Measurements from ENCODE around the gene TM9SF1.

TM9SF1 gene, protein sequence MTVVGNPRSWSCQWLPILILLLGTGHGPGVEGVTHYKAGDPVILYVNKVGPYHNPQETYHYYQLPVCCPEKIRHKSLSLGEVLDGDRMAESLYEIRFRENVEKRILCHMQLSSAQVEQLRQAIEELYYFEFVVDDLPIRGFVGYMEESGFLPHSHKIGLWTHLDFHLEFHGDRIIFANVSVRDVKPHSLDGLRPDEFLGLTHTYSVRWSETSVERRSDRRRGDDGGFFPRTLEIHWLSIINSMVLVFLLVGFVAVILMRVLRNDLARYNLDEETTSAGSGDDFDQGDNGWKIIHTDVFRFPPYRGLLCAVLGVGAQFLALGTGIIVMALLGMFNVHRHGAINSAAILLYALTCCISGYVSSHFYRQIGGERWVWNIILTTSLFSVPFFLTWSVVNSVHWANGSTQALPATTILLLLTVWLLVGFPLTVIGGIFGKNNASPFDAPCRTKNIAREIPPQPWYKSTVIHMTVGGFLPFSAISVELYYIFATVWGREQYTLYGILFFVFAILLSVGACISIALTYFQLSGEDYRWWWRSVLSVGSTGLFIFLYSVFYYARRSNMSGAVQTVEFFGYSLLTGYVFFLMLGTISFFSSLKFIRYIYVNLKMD

DNA sequence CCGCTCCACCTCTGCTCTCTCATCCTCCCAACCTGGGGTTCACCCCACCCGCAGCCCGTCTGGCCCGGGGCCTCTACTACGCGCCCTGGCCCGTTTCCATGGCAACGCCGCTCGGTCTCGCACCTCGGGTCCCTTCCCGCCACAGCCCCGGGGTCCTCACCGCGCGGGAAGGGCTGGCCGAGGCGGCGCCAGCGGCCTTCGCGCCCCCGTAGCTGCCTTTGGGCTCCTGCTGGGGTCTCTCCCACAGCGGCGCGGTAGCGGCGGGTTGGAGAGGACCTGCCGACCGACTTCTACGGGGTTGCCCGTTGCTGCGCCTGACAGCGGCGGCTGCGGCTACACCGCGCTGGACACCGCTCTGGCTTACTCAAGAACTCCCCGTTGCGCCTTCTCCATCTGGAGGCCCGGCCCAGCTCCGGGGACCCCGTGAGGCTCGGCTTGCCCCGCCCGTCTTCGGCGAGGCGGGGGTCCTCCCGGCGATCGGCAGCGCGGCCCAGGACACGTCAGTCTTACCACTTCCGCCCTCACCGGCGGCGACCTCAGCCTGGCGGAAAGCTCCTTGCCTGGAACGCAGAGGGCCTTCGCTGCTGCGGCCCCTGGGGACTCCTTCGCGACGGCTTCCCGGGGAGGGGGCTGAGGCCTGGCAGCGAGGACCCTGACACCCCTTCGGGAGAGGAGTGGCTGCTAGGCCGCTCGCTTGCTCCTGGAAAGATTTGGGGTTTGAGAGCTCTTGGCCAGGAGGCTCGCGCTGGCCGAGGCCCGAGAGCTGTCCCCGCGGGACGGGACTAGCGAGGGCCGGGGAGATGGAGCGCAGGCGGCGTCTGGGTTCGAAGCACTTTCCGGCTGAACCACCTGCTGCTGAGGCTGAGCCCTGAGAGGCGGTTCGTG lies at the start of gene TM9SF1:
Gene TM9SF1 (minus strand): TSS at position 256 of the 885 bp plus-strand sequence. CDS start 422 bp downstream, outside the sequence.
- peaks cover 26% of the 10 kb centered on the region for H3K79me2 ChIP-seq

DNA sequence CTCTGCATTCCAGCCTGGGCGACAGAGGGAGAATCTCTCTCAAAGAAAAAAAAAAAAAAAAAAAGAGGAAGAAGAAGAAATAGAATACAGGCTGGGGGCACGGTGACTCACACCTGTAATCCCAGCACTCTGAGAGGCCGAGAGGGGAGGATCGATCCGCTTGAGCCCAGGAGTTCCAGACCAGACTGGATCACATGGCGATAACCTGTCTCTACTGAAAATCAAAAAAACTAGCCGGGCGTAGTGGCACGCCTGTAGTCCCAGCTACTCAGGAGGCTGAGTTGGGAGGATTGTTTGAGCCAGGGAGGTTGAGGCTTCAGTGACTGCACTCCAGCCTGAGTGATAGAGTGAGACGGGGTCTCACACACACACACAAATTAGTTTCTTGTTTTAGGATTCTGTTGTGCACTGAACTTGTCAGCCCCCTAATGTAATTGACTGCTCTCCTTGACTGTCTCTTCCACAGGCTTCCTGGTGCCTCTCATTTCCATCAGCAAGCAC lies 48.1 kb upstream of the TM9SF1 start:
- peaks cover 24% of the 10 kb centered on the region for H3K36me3 ChIP-seq (ENCODE audit: control insufficient read depth, insufficient read depth, low read length)
- peaks cover 28% of the 10 kb centered on the region for H3K79me2 ChIP-seq
- no peak overlapping the region for H3K9ac ChIP-seq
- TF ChIP-seq, protein P1, sequence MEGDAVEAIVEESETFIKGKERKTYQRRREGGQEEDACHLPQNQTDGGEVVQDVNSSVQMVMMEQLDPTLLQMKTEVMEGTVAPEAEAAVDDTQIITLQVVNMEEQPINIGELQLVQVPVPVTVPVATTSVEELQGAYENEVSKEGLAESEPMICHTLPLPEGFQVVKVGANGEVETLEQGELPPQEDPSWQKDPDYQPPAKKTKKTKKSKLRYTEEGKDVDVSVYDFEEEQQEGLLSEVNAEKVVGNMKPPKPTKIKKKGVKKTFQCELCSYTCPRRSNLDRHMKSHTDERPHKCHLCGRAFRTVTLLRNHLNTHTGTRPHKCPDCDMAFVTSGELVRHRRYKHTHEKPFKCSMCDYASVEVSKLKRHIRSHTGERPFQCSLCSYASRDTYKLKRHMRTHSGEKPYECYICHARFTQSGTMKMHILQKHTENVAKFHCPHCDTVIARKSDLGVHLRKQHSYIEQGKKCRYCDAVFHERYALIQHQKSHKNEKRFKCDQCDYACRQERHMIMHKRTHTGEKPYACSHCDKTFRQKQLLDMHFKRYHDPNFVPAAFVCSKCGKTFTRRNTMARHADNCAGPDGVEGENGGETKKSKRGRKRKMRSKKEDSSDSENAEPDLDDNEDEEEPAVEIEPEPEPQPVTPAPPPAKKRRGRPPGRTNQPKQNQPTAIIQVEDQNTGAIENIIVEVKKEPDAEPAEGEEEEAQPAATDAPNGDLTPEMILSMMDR (IDR thresholded peaks at IDR 0.05), result no peak
- H2AFZ ChIP-seq, result peak overlapping the region; percentile 82
- H3K4me1 ChIP-seq, result peaks cover 8% of the 10 kb centered on the region
- H3K4me3 ChIP-seq (ENCODE audit: low read depth, low read length), result peak overlapping the region; percentile 100
- H3K9me3 ChIP-seq (ENCODE audit: control insufficient read depth, low read length), result no peaks in the 10 kb centered on the region
- H3K27me3 ChIP-seq (ENCODE audit: control insufficient read depth, insufficient read depth, low read length), result no peaks in the 10 kb centered on the region
- peak overlapping the region; percentile 98 for H3K27ac ChIP-seq
- H3K4me2 ChIP-seq (ENCODE audit: low read length), result peak overlapping the region; percentile 70

More for the DNA sequence above, at the start of gene TM9SF1:
- H2AFZ ChIP-seq, result peak within 1 kb of the TSS; percentile 97
- TF ChIP-seq, protein P1 (IDR thresholded peaks at IDR 0.05), result peak; percentile 2
- H3K9me3 ChIP-seq (ENCODE audit: control insufficient read depth, low read length), result no peaks in the 10 kb centered on the region
- peak within 1 kb of the TSS; percentile 100 for H3K4me3 ChIP-seq (ENCODE audit: low read depth, low read length)
- peak within 1 kb of the TSS; percentile 99 for H3K27ac ChIP-seq
- H3K36me3 ChIP-seq (ENCODE audit: control insufficient read depth, insufficient read depth, low read length), result no peaks in the 10 kb centered on the region
- H3K9ac ChIP-seq, result peak within 1 kb of the TSS; percentile 99
- no peaks in the 10 kb centered on the region for H3K27me3 ChIP-seq (ENCODE audit: control insufficient read depth, insufficient read depth, low read length)
- peak within 1 kb of the TSS; percentile 95 for H3K4me2 ChIP-seq (ENCODE audit: low read length)
- H3K4me1 ChIP-seq, result peaks cover 9% of the 10 kb centered on the region

DNA sequence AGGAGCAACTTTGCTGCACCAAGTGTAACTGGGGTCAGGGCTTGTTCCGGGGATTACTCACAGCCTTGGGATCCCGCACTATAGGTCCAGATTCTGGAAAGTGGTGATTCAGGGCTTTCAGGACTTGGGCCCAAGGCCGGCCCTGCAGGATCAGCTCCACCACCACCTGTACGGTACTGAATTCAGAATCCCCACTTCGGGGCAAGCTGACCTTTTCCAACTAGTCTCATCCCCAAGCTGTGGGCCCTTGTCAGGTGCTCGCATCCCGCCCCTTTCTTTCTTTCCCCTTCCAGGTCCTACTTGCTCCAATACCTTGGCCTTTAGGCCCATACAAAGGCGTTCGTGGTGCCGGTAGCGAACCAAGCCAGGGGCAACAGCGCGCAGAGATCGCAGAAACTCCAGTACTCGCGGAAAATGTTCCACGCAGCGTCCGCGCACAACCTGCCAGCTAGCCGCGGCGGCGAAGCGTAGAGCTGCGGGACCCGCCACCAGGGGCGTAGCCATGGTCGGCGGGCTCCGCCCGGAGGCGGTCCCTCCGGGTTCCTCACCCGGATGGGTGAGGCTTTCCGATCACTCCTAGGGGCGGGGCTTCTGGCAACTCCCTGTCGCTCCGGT lies 46.7 kb upstream of the TM9SF1 start:
- Histone ChIP-seq H3K27me3 (ENCODE audit: control insufficient read depth, insufficient read depth, low read length) (no peaks in the 10 kb centered on the region), H3K36me3 (ENCODE audit: control insufficient read depth, insufficient read depth, low read length) (peaks cover 24% of the 10 kb centered on the region), H3K27ac (peak overlapping the region; percentile 98), H2AFZ (peak overlapping the region; percentile 82), H3K4me1 (peaks cover 22% of the 10 kb centered on the region), H3K9me3 (ENCODE audit: control insufficient read depth, low read length) (no peaks in the 10 kb centered on the region), H3K79me2 (peaks cover 28% of the 10 kb centered on the region), H3K4me3 (ENCODE audit: low read depth, low read length) (peak overlapping the region; percentile 100), H3K9ac (peak overlapping the region; percentile 73), H3K4me2 (ENCODE audit: low read length) (peak overlapping the region; percentile 98)
- TF ChIP-seq, protein P1 (IDR thresholded peaks at IDR 0.05), result peak; percentile 73

DNA sequence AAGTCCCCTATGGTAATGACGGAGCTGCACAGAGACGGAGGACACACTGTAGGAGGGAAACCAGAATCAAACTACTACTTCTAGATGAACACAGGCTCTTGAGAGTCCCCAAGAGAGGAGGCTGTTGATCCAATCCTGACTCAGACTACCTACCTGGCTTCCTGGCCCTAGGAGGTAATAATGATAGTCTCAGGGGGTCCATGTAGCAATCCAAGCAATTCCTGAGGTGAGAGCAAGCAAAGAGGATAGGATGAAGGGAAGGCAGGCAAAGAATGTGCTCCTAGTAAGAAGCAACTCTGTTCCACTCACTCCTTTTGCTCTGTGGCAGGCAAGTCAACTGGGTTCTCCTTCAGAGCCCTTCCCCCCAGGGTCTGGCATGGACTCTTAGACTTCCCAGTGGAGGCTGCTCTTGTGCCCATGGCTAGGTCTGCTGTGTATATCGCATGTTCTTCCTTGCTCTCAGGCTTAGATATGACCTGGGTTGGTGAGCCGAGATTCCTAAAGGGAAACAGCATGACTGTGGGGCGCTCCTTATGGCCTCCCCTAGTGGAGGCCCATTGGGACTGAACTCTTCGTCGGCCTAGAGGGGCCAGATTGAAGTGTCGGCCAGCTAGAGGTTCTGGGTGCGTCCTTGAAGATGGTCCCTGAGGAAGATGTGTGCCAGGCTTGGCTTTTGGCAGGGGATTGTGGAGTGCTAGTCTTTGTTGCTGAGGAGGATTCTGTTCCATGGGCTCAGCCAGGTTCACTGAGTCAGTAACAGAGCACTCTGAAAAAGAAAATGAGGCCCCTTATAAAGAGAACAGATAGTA lies 45.1 kb upstream of the TM9SF1 start:
- Histone ChIP-seq H2AFZ (no peak overlapping the region), H3K4me1 (peaks cover 39% of the 10 kb centered on the region), H3K79me2 (peaks cover 28% of the 10 kb centered on the region), H3K36me3 (ENCODE audit: control insufficient read depth, insufficient read depth, low read length) (peaks cover 24% of the 10 kb centered on the region), H3K4me2 (ENCODE audit: low read length) (peak overlapping the region; percentile 98), H3K27ac (peak overlapping the region; percentile 98), H3K4me3 (ENCODE audit: low read depth, low read length) (peak overlapping the region; percentile 100), H3K9ac (peak overlapping the region; percentile 73), H3K27me3 (ENCODE audit: control insufficient read depth, insufficient read depth, low read length) (no peaks in the 10 kb centered on the region), H3K9me3 (ENCODE audit: control insufficient read depth, low read length) (no peaks in the 10 kb centered on the region)
- TF ChIP-seq, protein P1 (IDR thresholded peaks at IDR 0.05), result no peak
